Suprapubic skin (tissue), 4 donors: ENCODE measurements around the gene SV2C. TPM values are rescaled to one million over a fixed set of nuclear protein-coding genes. Genes with fewer than 3 reads are reported as not detected.

ENCODE experiments used
- DNase-seq, 2 donors: peaks; one replicate each; pipeline ENCODE4 v3.0.0-alpha.2; 2019; ENCODE audit warnings: low spot score in 2 of 2
- H3K27ac ChIP-seq: fragments of 200-600 bp; sonication (generic); one replicate; pipeline ENCODE4 v1.5.1; 2019
- H3K27me3 ChIP-seq: fragments of 200-600 bp; sonication (generic); one replicate; pipeline ENCODE4 v1.5.1; 2019
- H3K36me3 ChIP-seq: fragments of 200-600 bp; sonication (generic); one replicate; pipeline ENCODE4 v1.5.1; 2019
- H3K4me1 ChIP-seq: fragments of 200-600 bp; sonication (generic); one replicate; pipeline ENCODE4 v1.5.1; 2019
- H3K4me3 ChIP-seq: fragments of 200-600 bp; sonication (generic); one replicate; pipeline ENCODE4 v1.5.1; 2019; ENCODE audit warnings: mild to moderate bottlenecking
- H3K9me3 ChIP-seq: fragments of 200-600 bp; sonication (generic); one replicate; pipeline ENCODE4 v1.5.1; 2019
- EP300 ChIP-seq: sonication (generic); formaldehyde crosslinking; IDR thresholded peaks from one replicate; pipeline ENCODE4 v1.6.1; 2017; ENCODE audit warnings: antibody characterized with exemption
- POLR2A ChIP-seq, 2 donors: fragments of 450-650 bp; IDR thresholded peaks; one replicate each; pipeline ENCODE4 v1.6.1; 2017; ENCODE audit warnings: antibody characterized with exemption in 2 of 2, mild to moderate bottlenecking in 2 of 2, moderate library complexity in 2 of 2
- POLR2AphosphoS5 ChIP-seq, 3 donors: sonication (generic); formaldehyde crosslinking; IDR thresholded peaks; one replicate each; pipeline ENCODE4 v1.6.1; 2017; ENCODE audit warnings: antibody characterized with exemption in 3 of 3
- WGBS: methylation state at CpG from one replicate; pipeline ENCODE4 v1.1.5; 2018; 5-methylcytosine and 5-hydroxymethylcytosine counted together
- total RNA-seq, 4 donors: library from RNA; depleted of rRNA; stranded (reverse); fragments of >200 nt; gene quantifications; one replicate each; pipeline ENCODE4 v1.1.0, GENCODE V29; 2016
- TF ChIP-seq, protein P1 (sequence below), 2 donors: fragments of 200-600 bp in 1 of 2; fragments of 450-650 bp in 1 of 2; sonication (generic) in 1 of 2; IDR thresholded peaks; one replicate each; pipeline ENCODE4 v1.5.1; 2016 to 2019; ENCODE audit warnings: antibody characterized with exemption in 2 of 2, mild to moderate bottlenecking in 1 of 2, moderate library complexity in 1 of 2

SV2C gene
- total RNA-seq, 4 donors from 2014 or later, result 0.16 to 0.30 (median 0.23) TPM; not detected in 1

DNA sequence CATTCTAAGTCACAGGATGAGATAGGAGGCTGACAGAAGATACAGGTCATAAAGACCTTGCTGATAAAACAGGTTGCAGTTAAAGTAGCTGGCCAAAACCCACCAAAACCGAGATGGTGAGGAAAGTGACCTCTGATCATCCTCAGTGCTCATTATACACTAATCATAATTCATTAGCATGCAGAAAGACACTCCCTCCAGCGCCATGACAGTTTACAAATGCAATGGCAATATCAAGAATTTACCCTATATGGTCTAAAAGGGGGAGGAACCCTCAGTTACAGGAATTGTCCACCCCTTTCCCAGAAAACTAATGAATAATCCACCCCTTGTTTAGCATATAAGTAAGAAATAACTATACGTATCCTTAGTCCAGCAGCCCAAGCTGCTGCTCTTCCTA, 256.7 kb downstream of the SV2C start:
- 83% methylated on average over 3 of the region's 3 CpGs for WGBS
- Histone ChIP-seq H3K4me1 (peaks cover 4% of the 10 kb centered on the region), H3K4me3 (no peak overlapping the region), H3K27me3 (no peaks in the 10 kb centered on the region), H3K36me3 (no peaks in the 10 kb centered on the region), H3K27ac (no peak overlapping the region), H3K9me3 (no peaks in the 10 kb centered on the region)
- no peak for TF ChIP-seq EP300
- no peak for TF ChIP-seq POLR2AphosphoS5 (IDR thresholded peaks at IDR 0.05)
- no peak for DNase-seq

DNA sequence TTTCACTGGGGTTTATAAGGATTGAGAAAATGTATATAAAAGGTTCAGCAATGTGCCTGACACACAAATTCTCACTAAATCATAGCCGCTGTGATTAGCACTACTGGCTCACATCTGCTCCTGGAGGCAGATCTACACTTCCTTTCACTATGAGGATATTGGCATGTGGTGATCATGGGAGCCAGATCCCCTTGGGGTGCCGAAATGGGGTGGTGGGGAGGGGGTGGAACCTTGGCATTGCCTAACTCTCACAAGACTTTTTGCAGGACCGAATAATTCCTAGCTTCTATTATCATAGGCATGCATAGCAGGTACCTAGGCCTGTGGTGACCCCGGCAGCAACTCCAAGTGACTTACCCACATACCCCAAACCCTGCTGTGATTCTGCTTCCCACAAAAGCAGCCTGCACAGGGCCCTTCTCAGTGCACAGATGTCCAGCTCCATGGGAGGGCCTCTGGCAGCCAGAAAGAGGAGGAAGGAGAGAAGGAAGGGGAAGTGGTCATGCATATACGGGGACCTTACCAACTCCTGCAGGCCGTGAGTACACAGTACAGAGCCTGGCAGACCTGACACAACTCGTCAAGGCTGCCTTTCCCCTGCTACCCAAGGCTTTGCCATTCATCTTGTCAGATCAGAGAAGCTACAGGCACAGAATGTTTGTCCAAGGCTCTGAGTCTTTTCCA, 258.6 kb downstream of the SV2C start:
- 56% methylated on average over 6 of the region's 7 CpGs for WGBS
- TF ChIP-seq POLR2AphosphoS5 (IDR thresholded peaks at IDR 0.05) (no peak), POLR2A (IDR thresholded peaks at IDR 0.05) (no peak), EP300 (no peak)
- TF ChIP-seq, protein P1, sequence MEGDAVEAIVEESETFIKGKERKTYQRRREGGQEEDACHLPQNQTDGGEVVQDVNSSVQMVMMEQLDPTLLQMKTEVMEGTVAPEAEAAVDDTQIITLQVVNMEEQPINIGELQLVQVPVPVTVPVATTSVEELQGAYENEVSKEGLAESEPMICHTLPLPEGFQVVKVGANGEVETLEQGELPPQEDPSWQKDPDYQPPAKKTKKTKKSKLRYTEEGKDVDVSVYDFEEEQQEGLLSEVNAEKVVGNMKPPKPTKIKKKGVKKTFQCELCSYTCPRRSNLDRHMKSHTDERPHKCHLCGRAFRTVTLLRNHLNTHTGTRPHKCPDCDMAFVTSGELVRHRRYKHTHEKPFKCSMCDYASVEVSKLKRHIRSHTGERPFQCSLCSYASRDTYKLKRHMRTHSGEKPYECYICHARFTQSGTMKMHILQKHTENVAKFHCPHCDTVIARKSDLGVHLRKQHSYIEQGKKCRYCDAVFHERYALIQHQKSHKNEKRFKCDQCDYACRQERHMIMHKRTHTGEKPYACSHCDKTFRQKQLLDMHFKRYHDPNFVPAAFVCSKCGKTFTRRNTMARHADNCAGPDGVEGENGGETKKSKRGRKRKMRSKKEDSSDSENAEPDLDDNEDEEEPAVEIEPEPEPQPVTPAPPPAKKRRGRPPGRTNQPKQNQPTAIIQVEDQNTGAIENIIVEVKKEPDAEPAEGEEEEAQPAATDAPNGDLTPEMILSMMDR (IDR thresholded peaks at IDR 0.05), result no peak
- Histone ChIP-seq H3K4me3 (no peak overlapping the region), H3K9me3 (no peaks in the 10 kb centered on the region), H3K27ac (no peak overlapping the region), H3K4me1 (peaks cover 4% of the 10 kb centered on the region), H3K27me3 (no peaks in the 10 kb centered on the region), H3K36me3 (no peaks in the 10 kb centered on the region)
- no peak for DNase-seq

GRCh38 chr5:76342474-76342873, 259.3 kb downstream of the SV2C start:
- H3K4me1 ChIP-seq, result peaks cover 4% of the 10 kb centered on the region
- no peak overlapping the region for H3K27ac ChIP-seq
- no peaks in the 10 kb centered on the region for H3K27me3 ChIP-seq
- no peaks in the 10 kb centered on the region for H3K9me3 ChIP-seq
- no peak for DNase-seq
- TF ChIP-seq, protein P1 (IDR thresholded peaks at IDR 0.05), result no peak
- no peak for TF ChIP-seq EP300
- no peak for TF ChIP-seq POLR2AphosphoS5 (IDR thresholded peaks at IDR 0.05)
- no peak for TF ChIP-seq POLR2A (IDR thresholded peaks at IDR 0.05)
- no peaks in the 10 kb centered on the region for H3K36me3 ChIP-seq
- H3K4me3 ChIP-seq, result no peak overlapping the region
- 76% methylated on average over 1 of the region's 1 CpG for WGBS

DNA sequence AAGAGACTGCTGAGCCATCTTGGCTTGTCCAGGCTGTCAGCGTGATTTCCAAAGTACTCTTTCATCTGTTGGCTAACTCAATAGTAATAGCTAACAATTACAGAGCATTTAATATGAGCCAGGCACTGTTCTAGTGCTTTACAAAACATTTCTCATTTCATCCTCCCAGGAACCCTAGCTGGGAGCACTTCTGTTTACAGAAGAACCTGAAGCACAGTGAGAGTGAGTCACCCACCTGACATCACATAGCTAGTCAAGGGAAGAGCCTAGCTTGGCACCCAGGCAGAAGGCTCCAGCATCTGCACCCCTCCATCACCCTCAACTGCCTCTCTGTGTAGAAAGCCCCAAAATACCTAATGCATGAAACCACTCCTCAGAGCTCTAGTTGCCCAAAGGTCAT, 262.4 kb downstream of the SV2C start:
- H3K4me1 ChIP-seq, result no peaks in the 10 kb centered on the region
- no peaks in the 10 kb centered on the region for H3K36me3 ChIP-seq
- H3K9me3 ChIP-seq, result no peaks in the 10 kb centered on the region
- H3K27ac ChIP-seq, result no peak overlapping the region
- TF ChIP-seq POLR2A (IDR thresholded peaks at IDR 0.05) (no peak), POLR2AphosphoS5 (IDR thresholded peaks at IDR 0.05) (no peak), EP300 (no peak)
- TF ChIP-seq, protein P1 (IDR thresholded peaks at IDR 0.05), result no peak
- H3K4me3 ChIP-seq, result no peak overlapping the region
- H3K27me3 ChIP-seq, result no peaks in the 10 kb centered on the region
- WGBS, result 77% methylated on average over 1 of the region's 1 CpG
- DNase-seq, result no peak

DNA sequence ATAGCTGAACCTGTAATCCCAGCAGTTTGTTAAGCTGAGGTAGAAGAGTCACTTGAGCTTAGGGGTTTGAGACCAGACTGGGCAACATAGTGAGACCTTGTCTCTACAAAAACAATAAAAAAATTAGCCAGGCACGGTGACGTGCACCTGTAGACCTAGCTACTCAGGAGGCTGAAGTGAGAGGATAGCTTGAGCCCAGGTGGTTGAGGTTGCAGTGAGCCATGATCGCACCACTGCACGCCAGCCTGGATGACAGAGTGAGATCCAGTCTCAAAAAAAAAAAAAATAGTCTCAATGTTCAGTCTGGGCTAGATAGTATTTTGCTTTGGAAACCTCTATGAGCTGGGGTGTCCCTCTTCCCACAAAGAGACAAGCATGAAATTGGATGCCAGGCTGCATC, 268.0 kb downstream of the SV2C start:
- H3K36me3 ChIP-seq, result no peaks in the 10 kb centered on the region
- H3K9me3 ChIP-seq, result no peaks in the 10 kb centered on the region
- TF ChIP-seq, protein P1 (IDR thresholded peaks at IDR 0.05), result no peak
- TF ChIP-seq POLR2A (IDR thresholded peaks at IDR 0.05) (no peak), POLR2AphosphoS5 (IDR thresholded peaks at IDR 0.05) (no peak), EP300 (no peak)
- 82% methylated on average over 4 of the region's 4 CpGs for WGBS
- no peak for DNase-seq
- H3K27ac ChIP-seq, result no peak overlapping the region
- H3K4me3 ChIP-seq, result no peak overlapping the region
- H3K27me3 ChIP-seq, result no peaks in the 10 kb centered on the region
- no peaks in the 10 kb centered on the region for H3K4me1 ChIP-seq
